HepG2 (cell line): Measurements from ENCODE around the gene HNRNPUL2. TPM values are rescaled to one million over a fixed set of nuclear protein-coding genes. Genes with fewer than 3 reads are reported as not detected.

ENCODE experiments used
- GFI1 ChIP-seq: sonication (generic); formaldehyde crosslinking; IDR thresholded peaks from 2 replicates; pipeline ENCODE4 v1.5.0; 2020; ENCODE audit warnings: missing genetic modification reagents, mild to moderate bottlenecking, borderline replicate concordance
- HIC2 ChIP-seq: sonication (generic); formaldehyde crosslinking; IDR thresholded peaks from 2 replicates; pipeline ENCODE4 v1.9.0; 2022; ENCODE audit warnings: low read depth, missing genetic modification reagents
- MTF1 ChIP-seq: sonication (generic); formaldehyde crosslinking; IDR thresholded peaks from 2 replicates; pipeline ENCODE4 v1.5.0; 2020; ENCODE audit warnings: missing genetic modification reagents
- PHF20 ChIP-seq: sonication (generic); formaldehyde crosslinking; IDR thresholded peaks from 2 replicates; pipeline ENCODE4 v1.5.0; 2020; ENCODE audit warnings: mild to moderate bottlenecking, missing genetic modification reagents
- SOX13 ChIP-seq, 3 experiments: fragments of 450-650 bp in 1 of 3; sonication (generic) in 1 of 3; formaldehyde crosslinking in 1 of 3; IDR thresholded peaks in 2 of 3; conservative IDR thresholded peaks in 1 of 3; 2 replicates each; pipeline versions ENCODE4 v1.5.0 to v1.6.1; 2016 to 2020; ENCODE audit warnings: antibody characterized with exemption in 1 of 3, mild to moderate bottlenecking in 1 of 3, missing compliant biosample characterization in 1 of 3, missing genetic modification reagents in 1 of 3, moderate library complexity in 1 of 3
- SYNCRIP ChIP-seq: fragments of 200-400 bp; formaldehyde crosslinking; IDR thresholded peaks from 2 replicates; pipeline ENCODE4 v1.6.1; 2018; ENCODE audit warnings: mild to moderate bottlenecking, low read depth, low read length; ENCODE audit not compliant: insufficient read depth
- TP53 ChIP-seq: sonication (generic); formaldehyde crosslinking; conservative IDR thresholded peaks from 2 replicates; pipeline ENCODE4 v1.4.0; 2020; ENCODE audit warnings: missing genetic modification reagents
- ZFAT ChIP-seq: sonication (generic); formaldehyde crosslinking; conservative IDR thresholded peaks from 2 replicates; pipeline ENCODE4 v1.8.1; 2023; ENCODE audit warnings: missing genetic modification reagents, inconsistent platforms
- ZHX1 ChIP-seq: sonication (generic); formaldehyde crosslinking; IDR thresholded peaks from 2 replicates; pipeline ENCODE4 v1.8.1; 2022; ENCODE audit warnings: low read depth, mild to moderate bottlenecking, missing genetic modification reagents
- ZKSCAN5 ChIP-seq: sonication (generic); formaldehyde crosslinking; IDR thresholded peaks from 2 replicates; pipeline ENCODE4 v1.5.1; 2020; ENCODE audit warnings: mild to moderate bottlenecking, missing genetic modification reagents
- ZNF329 ChIP-seq: sonication (generic); formaldehyde crosslinking; IDR thresholded peaks from 2 replicates; pipeline ENCODE4 v1.9.0; 2021; ENCODE audit warnings: low read depth, mild to moderate bottlenecking, missing genetic modification reagents
- ZNF331 ChIP-seq: sonication (generic); formaldehyde crosslinking; IDR thresholded peaks from 2 replicates; pipeline ENCODE4 v1.4.0; 2020; ENCODE audit warnings: missing genetic modification reagents
- ZNF772 ChIP-seq: sonication (generic); formaldehyde crosslinking; IDR thresholded peaks from 2 replicates; pipeline ENCODE4 v1.5.0; 2020; ENCODE audit warnings: mild to moderate bottlenecking, missing genetic modification reagents
- ZNF773 ChIP-seq: sonication (generic); formaldehyde crosslinking; IDR thresholded peaks from 2 replicates; pipeline ENCODE4 v1.4.0; 2020; ENCODE audit warnings: missing genetic modification reagents, borderline replicate concordance
- ZSCAN31 ChIP-seq: sonication (generic); formaldehyde crosslinking; IDR thresholded peaks from 2 replicates; pipeline ENCODE4 v1.5.0; 2020; ENCODE audit warnings: low read depth, mild to moderate bottlenecking, missing genetic modification reagents
- polyA plus RNA-seq, 8 experiments: library from polyadenylated mRNA; depleted of rRNA in 3 of 8; stranded (reverse) in 7 of 8; unstranded in 1 of 8; fragments of >200 nt; fragmentation: Illumina TruSeq in 4 of 8; extraction: Trizol in 4 of 8; gene quantifications; 2 replicates each; pipeline versions ENCODE4 v1.2.1 to v1.2.3, GENCODE V29; 2011 to 2016; ENCODE audit warnings: low read depth in 4 of 8, missing spikeins in 1 of 8, mixed read lengths in 1 of 8; ENCODE audit not compliant: insufficient read depth in 1 of 8
- total RNA-seq, 5 experiments: library from RNA; depleted of rRNA; stranded (reverse); fragments of >200 nt; fragmentation: Illumina TruSeq; extraction: Trizol; gene quantifications; 2 replicates each; pipeline ENCODE4 v1.2.3, GENCODE V29; 2016; ENCODE audit warnings: low read depth in 1 of 5
- TF ChIP-seq, protein P1 (sequence below): sonication (generic); formaldehyde crosslinking; IDR thresholded peaks from 2 replicates; pipeline ENCODE4 v1.5.1; 2020; ENCODE audit warnings: missing genetic modification reagents, mild to moderate bottlenecking, borderline replicate concordance
- TF ChIP-seq, protein P2 (sequence below): IDR thresholded peaks from 2 replicates; pipeline ENCODE4 v1.6.1; 2016; ENCODE audit warnings: control low read depth
- TF ChIP-seq, protein P3 (sequence below): sonication (generic); formaldehyde crosslinking; IDR thresholded peaks from 2 replicates; pipeline ENCODE4 v1.4.0; 2020; ENCODE audit warnings: mild to moderate bottlenecking, missing genetic modification reagents

HNRNPUL2 gene
- total and polyA plus RNA-seq, 2 of the 13 experiments (the other 11 are each of a cell fraction or from before 2014, with no cell fraction given) = 8.4 to 9.6 TPM

DNA sequence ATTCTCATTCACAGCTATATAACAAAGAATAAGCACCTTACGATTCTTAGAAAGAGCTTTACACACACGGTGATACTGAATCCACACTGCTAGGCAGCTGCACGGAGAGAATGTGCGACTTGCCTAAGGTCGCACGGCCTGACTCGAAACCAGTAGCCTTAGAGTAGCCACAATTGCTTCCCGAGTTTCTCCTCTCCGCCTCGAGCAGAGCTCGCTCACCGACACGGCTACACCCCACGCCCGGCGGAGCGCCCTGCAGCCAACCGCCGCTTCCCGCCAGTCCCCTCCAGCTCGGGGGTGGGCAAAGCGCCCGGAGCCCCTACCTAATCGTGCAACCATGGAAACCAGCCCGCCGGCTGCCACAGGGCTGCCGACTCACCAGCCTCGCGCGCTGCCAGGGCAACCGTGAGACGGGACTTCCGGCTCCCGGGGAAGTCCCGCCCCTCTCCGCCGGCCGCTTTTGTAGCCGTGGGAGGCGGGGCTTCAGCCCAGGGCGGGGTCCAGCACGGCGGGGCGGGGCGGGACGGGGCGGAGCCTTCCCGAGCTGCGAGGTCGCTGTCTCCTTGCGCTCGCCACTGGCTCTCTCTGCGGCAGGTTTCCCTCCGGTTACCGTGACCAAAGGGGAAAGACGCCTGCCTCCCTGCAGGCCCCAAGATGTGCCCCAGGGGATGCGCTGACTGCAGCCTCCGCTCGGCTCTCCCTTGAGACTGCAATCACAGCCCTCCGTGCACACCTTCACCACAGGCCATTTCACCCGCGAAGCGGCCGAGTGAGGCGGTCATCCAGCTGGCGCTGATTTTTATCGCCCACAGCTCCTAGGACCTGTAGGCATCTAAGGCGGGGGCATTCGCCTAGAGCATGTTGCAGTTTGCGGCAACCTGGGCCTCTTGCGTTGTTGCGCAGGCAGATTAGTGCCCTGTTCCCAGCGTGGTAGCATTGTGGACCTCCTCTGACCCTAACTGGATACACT is 21.1 kb downstream of the HNRNPUL2 start (continued):
- TF ChIP-seq ZHX1 (CRISPR knock-in tag) (no peak), ZNF331 (CRISPR knock-in tag) (0 out of 2 replicates have a peak, but pooled peaks have one; percentile 25), ZKSCAN5 (no peak), SOX13 (IDR thresholded peaks at IDR 0.05) (no peak), SOX13 (CRISPR knock-in tag; conservative IDR thresholded peaks at IDR 0.05 in 1 of 2, IDR thresholded peaks at IDR 0.05 in 1 of 2) (no peak), MTF1 (CRISPR knock-in tag) (no peak), GFI1 (CRISPR knock-in tag) (no peak), ZNF329 (CRISPR knock-in tag) (no peak), TP53 (CRISPR knock-in tag) (no peak), ZSCAN31 (CRISPR knock-in tag) (0 out of 2 replicates have a peak, but pooled peaks have one; percentile 46), ZNF772 (CRISPR knock-in tag) (no peak), SYNCRIP (no peak), ZNF773 (no peak), ZFAT (CRISPR knock-in tag) (no peak), HIC2 (CRISPR knock-in tag) (no peak), PHF20 (CRISPR knock-in tag) (peak; percentile 39; the same call in 1 of the 2 replicates)
- TF ChIP-seq, protein P1, sequence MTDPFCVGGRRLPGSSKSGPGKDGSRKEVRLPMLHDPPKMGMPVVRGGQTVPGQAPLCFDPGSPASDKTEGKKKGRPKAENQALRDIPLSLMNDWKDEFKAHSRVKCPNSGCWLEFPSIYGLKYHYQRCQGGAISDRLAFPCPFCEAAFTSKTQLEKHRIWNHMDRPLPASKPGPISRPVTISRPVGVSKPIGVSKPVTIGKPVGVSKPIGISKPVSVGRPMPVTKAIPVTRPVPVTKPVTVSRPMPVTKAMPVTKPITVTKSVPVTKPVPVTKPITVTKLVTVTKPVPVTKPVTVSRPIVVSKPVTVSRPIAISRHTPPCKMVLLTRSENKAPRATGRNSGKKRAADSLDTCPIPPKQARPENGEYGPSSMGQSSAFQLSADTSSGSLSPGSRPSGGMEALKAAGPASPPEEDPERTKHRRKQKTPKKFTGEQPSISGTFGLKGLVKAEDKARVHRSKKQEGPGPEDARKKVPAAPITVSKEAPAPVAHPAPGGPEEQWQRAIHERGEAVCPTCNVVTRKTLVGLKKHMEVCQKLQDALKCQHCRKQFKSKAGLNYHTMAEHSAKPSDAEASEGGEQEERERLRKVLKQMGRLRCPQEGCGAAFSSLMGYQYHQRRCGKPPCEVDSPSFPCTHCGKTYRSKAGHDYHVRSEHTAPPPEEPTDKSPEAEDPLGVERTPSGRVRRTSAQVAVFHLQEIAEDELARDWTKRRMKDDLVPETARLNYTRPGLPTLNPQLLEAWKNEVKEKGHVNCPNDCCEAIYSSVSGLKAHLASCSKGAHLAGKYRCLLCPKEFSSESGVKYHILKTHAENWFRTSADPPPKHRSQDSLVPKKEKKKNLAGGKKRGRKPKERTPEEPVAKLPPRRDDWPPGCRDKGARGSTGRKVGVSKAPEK (CRISPR knock-in tag) = peak; percentile 59; the same call in 1 of the 2 replicates
- TF ChIP-seq, protein P2, sequence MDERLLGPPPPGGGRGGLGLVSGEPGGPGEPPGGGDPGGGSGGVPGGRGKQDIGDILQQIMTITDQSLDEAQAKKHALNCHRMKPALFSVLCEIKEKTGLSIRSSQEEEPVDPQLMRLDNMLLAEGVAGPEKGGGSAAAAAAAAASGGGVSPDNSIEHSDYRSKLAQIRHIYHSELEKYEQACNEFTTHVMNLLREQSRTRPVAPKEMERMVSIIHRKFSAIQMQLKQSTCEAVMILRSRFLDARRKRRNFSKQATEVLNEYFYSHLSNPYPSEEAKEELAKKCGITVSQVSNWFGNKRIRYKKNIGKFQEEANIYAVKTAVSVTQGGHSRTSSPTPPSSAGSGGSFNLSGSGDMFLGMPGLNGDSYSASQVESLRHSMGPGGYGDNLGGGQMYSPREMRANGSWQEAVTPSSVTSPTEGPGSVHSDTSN (CRISPR knock-in tag) = no peak
- TF ChIP-seq, protein P3, sequence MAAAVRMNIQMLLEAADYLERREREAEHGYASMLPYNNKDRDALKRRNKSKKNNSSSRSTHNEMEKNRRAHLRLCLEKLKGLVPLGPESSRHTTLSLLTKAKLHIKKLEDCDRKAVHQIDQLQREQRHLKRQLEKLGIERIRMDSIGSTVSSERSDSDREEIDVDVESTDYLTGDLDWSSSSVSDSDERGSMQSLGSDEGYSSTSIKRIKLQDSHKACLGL (CRISPR knock-in tag) = peak; percentile 56; the same call in 1 of the 2 replicates
